NCI-H2029 (cell line): ENCODE data around the gene DPEP3.
A peak's percentile ranks its signal among the peaks of the same experiment; 100 is the strongest.
"Not testable (repeated sequence)": the region's sequence is repeated elsewhere in the genome, so short reads cannot be mapped to it uniquely, and the experiment has no call there.

Experiments used
- DNase-seq: peaks from one replicate; lab custom pipeline; 2025; lab: John Stamatoyannopoulos, UW

DPEP3 gene

GRCh38 chr16:67943619-67944504 is 36.4 kb downstream of the DPEP3 start, which contains the start of gene LCAT:
TSS of gene LCAT (minus strand) at chr16:67944120. CDS start at chr16:67944101, 19 bp downstream.
- no peak for DNase-seq

GRCh38 chr16:67943256-67943618 is 37.1 kb downstream of the DPEP3 start:
- DNase-seq = no peak

GRCh38 chr16:67942510-67943255 is 37.6 kb downstream of the DPEP3 start:
- DNase-seq = no peak

- DNase-seq = no peak
Observed at GRCh38 chr16:67942200-67942509, 38.1 kb downstream of the DPEP3 start.

GRCh38 chr16:67941469-67942199 is 38.7 kb downstream of the DPEP3 start:
- DNase-seq = no peak

- DNase-seq = no peak
Observed at GRCh38 chr16:67940446-67941089, 39.7 kb downstream of the DPEP3 start.

- no peak for DNase-seq
Observed at GRCh38 chr16:67939507-67940445, 40.5 kb downstream of the DPEP3 start.

GRCh38 chr16:67937713-67938112 is 42.6 kb downstream of the DPEP3 start:
- not testable (repeated sequence) for DNase-seq

GRCh38 chr16:67936880-67937605 is 43.3 kb downstream of the DPEP3 start:
- DNase-seq = no peak

GRCh38 chr16:67936124-67936879 is 44.0 kb downstream of the DPEP3 start, which contains the start of gene PSMB10:
TSS of gene PSMB10 (minus strand) at chr16:67936850. CDS start at chr16:67936749, 101 bp downstream.
- DNase-seq = peak; percentile 25

- DNase-seq = peak; percentile 90
Observed at GRCh38 chr16:67935402-67936123, 44.7 kb downstream of the DPEP3 start.

GRCh38 chr16:67935101-67935401 is 45.2 kb downstream of the DPEP3 start:
- no peak for DNase-seq

GRCh38 chr16:67934306-67935100 is 45.8 kb downstream of the DPEP3 start:
- DNase-seq = no peak

GRCh38 chr16:67933805-67934204 is 46.5 kb downstream of the DPEP3 start:
- DNase-seq = no peak

- no peak for DNase-seq
Observed at GRCh38 chr16:67932462-67932840, 47.8 kb downstream of the DPEP3 start.

GRCh38 chr16:67931712-67932461 is 48.4 kb downstream of the DPEP3 start, which contains the start of gene CTRL:
TSS of gene CTRL (minus strand) at chr16:67931862. CDS start at chr16:67931852, 10 bp downstream.
- no peak for DNase-seq

- no peak for DNase-seq
Observed at GRCh38 chr16:67930678-67931211, 49.6 kb downstream of the DPEP3 start.
